IPS DF 4.7 (cell line): ENCODE results near the gene MUS81.
"Not testable (repeated sequence)": the region's sequence is repeated elsewhere in the genome, so short reads cannot be mapped to it uniquely, and the experiment has no call there.

Experiments
- DNase-seq: peaks from one replicate; pipeline ENCODE4 v3.0.0-alpha.2; 2013; ENCODE audit warnings: low spot score; ENCODE audit errors: extremely low read depth

MUS81 gene, protein sequence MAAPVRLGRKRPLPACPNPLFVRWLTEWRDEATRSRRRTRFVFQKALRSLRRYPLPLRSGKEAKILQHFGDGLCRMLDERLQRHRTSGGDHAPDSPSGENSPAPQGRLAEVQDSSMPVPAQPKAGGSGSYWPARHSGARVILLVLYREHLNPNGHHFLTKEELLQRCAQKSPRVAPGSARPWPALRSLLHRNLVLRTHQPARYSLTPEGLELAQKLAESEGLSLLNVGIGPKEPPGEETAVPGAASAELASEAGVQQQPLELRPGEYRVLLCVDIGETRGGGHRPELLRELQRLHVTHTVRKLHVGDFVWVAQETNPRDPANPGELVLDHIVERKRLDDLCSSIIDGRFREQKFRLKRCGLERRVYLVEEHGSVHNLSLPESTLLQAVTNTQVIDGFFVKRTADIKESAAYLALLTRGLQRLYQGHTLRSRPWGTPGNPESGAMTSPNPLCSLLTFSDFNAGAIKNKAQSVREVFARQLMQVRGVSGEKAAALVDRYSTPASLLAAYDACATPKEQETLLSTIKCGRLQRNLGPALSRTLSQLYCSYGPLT

GRCh38 chr11:65860278-65861164 is at the start of gene MUS81:
Gene MUS81, plus strand, starts transcription at chr11:65860433. Its CDS starts 321 bp downstream, at chr11:65860754.
- DNase-seq: no peak

- DNase-seq: no peak
These were observed 48.3 kb upstream of the MUS81 start for GRCh38 chr11:65811764-65812475.

GRCh38 chr11:65814131-65814985 is 45.9 kb upstream of the MUS81 start:
- DNase-seq: no peak

DNA sequence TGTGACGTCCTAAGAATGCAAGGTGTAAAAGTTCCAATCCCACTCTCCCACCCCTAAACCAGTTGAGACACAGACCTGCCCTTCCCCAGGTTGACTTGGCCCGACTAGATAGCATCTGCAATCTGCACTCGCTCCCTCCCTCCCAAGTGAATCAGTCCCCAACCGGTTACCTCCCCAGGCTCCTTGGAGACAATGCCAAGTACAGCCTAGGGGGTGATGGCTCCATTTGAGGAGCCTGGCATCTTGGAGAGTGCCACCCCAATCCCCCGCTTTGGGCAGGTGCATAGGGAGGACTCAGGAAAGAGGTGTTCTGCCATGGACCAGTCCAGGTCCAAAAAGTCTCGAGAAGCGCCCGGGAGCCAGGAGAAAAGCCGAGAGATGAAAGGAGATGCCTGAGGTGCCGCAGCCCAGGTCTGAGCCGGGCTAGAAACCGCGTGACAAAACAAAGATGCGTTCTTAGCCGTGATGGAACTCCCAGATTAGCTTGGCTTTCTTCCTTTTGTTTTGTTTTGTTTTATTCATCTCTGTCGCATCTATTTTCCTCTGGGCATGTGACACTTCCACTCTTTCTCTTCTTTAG is 45.2 kb upstream of the MUS81 start:
- no peak for DNase-seq

DNA sequence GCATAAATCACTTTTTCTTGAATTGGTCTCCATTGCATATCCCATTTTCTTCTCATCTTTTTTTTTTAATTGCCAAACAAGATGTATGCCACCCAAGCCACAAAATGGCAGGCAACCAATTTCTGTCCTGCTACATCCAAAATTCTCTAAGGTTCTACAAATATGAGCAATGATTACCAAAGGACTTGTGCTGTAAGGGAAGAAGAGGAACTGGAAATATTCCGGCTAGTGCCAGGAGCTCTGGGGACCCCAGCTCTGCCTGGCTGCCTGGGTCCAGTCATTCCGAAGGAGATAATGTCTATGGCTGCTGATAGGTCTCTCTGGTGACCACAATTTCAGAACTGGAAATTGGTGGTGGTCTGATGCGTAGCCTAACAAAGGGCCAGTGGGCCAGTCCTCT is 43.5 kb upstream of the MUS81 start:
- no peak for DNase-seq

DNA sequence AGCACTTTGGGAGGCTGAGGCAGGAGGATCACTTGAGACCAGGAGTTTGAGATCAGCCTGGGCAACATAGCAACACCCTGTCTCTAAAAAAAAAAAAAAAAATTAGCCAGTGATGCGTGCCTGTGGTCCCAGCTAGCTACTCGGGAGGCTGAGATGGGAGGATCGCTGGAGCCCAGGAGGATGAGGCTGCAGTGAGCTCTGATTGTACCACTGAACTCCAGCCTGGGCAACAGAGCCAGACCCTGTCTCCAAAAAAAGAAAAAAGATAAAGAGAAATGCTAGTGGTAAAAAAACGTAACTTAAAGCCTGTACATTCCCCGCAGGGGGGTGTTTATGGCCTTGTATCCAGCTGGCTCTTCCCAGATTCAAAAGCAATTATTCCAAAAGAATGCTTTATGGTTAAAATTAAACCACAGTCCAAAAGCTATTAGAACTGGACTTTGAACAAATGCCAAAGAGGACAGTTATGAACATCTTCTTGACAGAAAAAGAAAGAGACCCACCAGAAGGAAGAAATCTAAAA is 42.9 kb upstream of the MUS81 start:
- no peak for DNase-seq

GRCh38 chr11:65817835-65818680 is 42.2 kb upstream of the MUS81 start:
- DNase-seq: no peak

DNA sequence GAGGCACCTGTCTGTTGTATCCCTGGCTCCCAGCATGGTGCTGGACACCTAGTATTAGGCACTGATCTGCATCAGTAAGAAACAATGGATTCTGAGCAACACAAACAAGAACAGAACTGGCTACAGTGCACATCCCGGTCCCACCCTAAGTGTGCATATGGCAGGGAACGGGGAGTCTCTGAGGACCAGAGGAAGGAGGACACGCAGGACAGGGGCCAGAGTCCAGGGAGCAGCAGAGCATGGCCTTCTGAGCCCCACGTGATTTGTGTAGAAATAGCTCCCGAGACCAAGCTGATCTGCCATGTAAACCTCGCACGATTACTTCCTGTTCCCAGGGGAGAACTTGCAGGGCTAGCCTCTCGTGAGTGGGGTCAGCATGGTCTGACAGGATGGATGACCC is 39.1 kb upstream of the MUS81 start:
- no peak for DNase-seq

DNA sequence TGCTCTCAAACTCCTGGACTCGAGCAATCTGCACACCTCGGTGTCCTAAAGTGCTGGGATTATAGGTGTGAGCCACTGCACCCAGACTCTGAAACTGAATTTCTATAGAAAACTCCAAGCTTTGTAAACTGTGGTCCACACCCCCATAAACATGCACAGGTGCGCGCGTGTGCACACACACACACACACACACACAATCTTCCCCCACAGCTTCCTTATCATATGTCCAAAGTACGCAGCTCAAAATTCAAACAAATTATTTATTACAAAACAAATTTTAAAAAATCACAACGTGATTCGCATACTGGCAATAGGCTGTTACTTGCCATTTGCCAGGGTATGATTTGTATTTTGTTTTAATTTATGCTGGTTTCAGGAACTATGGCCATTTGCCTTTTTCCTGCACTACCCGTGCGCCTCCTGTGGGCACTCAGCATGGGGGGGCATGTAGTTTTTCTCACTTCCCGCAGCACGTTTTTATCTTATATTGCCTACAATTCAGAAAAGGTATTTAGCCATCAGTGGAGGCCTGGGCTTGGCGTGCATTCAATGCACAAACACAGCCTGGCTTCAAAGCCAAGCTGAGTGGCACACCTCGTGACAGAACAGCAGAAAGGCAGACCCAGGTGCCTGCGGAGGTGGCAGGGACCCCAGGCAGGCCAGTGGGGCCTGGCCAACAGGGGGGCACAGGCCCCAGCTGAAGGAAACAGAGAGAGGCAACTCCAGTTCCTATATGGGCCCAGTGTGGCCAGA is 37.3 kb upstream of the MUS81 start:
- DNase-seq: no peak

GRCh38 chr11:65826984-65827735 is 33.1 kb upstream of the MUS81 start:
- no peak for DNase-seq

DNA sequence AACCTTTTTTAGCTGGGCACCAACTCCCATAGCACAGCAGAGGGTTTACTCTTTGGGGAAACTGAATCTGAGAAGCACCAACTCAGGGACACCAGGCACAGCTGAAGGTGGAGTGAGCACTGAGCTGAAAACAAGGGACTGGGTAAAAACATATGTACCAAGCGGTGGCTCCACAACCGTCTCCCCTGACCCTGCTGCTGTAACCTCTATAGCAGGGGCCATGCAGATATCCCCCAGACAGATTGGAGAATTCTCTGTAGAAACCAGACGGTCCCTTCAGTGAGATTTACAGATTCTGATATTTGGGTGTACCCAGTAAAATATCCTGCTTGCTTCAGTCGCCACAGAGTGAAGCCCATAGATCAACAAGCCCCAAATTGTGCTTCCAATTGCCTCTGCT is 30.8 kb upstream of the MUS81 start:
- DNase-seq: no peak

DNA sequence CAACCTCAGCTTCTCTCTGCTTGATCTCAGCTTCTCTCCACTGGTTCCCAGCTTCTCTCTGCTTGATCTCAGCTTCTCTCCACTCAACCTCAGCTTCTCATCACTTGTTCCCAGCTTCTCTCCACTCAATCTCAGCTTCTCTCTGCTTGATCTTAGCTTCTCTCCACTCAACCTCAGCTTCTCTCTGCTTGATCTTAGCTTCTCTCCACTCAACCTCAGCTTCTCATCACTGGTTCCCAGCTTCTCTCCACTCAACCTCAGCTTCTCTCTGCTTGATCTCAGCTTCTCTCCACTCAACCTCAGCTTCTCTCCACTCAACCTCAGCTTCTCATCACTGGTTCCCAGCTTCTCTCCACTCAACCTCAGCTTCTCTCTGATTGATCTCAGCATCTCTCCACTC is 28.0 kb upstream of the MUS81 start:
- DNase-seq: not testable (repeated sequence)

DNA sequence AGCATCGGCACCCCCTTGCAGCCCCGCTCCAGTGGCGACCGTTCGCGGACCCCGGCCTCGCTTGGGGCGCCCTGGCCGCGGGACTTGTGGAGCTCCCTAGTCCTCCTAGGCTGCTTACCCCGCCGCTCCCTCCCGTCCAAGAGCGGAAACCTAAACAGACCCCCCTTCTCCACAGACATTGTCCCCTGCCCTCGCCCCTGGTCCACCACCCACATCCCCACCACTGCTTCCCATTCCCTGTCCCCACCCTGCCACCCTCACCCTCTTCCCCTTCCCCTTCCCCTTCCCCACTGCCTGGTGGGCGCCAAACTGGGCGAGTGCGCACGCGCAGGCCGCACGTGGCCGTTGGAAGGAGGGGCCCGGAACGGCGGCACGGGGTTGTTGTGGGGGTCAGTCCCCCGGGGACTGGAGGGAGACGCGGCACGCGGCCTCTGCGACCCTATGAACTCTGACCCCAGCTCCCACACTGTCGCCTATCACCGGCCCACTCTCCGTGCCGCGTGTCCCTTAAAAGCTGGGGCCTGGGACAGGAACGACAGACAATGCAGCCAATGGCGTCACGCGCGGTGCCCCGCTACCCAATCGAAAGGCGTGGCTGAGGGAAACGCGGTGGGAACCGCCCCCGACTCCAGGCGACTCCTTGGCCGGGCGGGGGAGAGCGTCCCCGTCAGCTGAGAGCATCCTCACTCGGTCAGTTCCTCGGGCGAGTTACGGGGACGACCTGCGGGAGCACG is 26.8 kb upstream of the MUS81 start, which contains the start of gene SNX32:
Gene SNX32 (plus strand): TSS at position 667 of the 734 bp plus-strand sequence. CDS start 103 bp downstream, outside the sequence.
- DNase-seq: no peak

DNA sequence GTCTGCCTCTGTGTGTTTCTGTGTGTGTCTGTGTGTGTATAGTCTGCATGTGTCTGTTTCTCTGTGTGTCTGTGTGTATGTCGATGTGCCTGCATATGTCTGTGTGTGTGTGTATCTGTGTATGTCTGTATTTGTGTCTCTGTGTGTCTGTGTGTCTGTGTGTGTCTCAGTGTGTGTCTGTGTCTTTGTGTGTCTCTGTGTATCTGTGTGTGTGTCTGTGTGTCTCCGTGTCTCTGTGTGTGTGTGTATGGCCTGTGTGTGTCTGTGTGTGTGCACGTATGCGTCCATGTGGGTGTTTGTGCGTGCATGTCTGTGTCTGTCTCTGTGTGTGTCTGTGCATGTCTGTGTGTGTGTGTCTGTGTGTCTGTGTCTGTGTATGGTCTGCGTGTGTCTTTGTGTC is 26.0 kb upstream of the MUS81 start:
- no peak for DNase-seq

DNA sequence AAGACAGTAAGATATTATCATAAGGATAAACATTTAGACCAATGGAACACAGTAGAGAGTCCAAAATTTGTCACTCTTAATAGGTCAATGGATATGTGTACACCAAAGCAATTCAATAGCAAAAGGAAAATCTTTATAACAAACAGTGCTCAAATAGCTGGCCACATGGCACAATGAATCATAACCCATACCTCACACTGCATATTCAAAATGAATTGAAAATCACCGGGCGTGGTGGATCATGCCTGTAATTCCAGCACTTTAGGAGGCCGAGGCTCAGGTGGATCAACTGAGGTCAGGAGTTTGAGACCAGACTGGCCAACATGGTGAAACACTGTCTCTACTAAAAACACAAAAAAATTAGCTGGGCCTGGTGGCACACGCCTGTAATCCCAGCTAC is 18.1 kb upstream of the MUS81 start:
- no peak for DNase-seq

DNA sequence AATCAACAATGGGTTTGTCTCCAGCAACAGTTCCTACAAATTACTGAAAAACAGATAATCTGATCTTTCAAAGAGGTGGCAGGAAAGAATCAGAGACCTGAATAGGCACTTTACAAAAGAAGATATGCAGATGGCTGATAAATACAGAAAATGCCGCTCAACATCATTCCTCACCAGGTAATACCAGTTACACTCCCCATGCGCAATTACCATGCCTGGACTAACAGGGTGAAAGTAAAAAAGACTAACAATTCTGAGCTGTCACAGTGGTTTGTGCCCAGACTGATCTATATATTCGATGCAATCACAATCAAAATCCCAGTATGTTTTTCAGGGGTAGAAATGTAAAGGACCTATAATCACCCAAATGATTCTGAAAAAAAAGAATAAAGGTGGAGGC is 16.4 kb upstream of the MUS81 start:
- DNase-seq: no peak
